HCT116 (cell line): ENCODE data around the gene DHRS7B. TPM values are rescaled to one million over a fixed set of nuclear protein-coding genes. Genes with fewer than 3 reads are reported as not detected.

Experiments used
- ATAC-seq: fragments of 200-7000 bp; cut with Tn5 transposase; 2 replicates; pipeline ENCODE4 v1.9.1; 2020; ENCODE audit warnings: mild to moderate bottlenecking, moderate library complexity
- BruUV-seq: library from RNA; stranded (reverse); fragments of 400-500 nt; replicated peaks from 2 replicates; lab custom pipeline; 2021; lab: Mats Ljungman, UMichigan
- CTCF ChIA-PET: fragments of 300-600 bp; sonication (Branson Sonifier 250); formaldehyde crosslinking; loops from one replicate; lab custom pipeline; 2021; ENCODE audit warnings: antibody characterized with exemption; lab: Charles Lee
- POLR2A ChIA-PET: fragments of 300-600, 350-600 bp; sonication (Branson Sonifier 250); formaldehyde crosslinking; loops from one replicate; lab custom pipeline; 2021; ENCODE audit warnings: antibody characterized with exemption; lab: Charles Lee
- RAD21 ChIA-PET, 2 experiments: fragments of 300-600 bp; sonication (Branson Sonifier 250); formaldehyde crosslinking; loops; one replicate each; lab custom pipeline; 2023; ENCODE audit warnings: low total read pairs in 2 of 2; ENCODE audit not compliant: uncharacterized antibody in 2 of 2, unreplicated experiment in 2 of 2, low non-redundant PET in 1 of 2; lab: Charles Lee
- DNase-seq: peaks from one replicate; pipeline ENCODE4 v3.0.0-alpha.2; 2010; ENCODE audit warnings: low read depth, low spot score
- H2AFZ ChIP-seq: fragments of 200-600 bp; shearing (Covaris generic), sonication (generic); 2 replicates; pipeline ENCODE4 v1.6.1; 2017; ENCODE audit warnings: low read depth, mixed run types, mixed read lengths, antibody characterized with exemption, low read length; ENCODE audit not compliant: poor library complexity, severe bottlenecking
- H3K27ac ChIP-seq: 2 replicates; pipeline ENCODE4 v1.5.1; 2012; ENCODE audit warnings: low read depth, low read length
- H3K27me3 ChIP-seq: fragments of 200-600 bp; sonication (generic); 2 replicates; pipeline ENCODE4 v1.6.1; 2016; ENCODE audit warnings: mixed run types, low read length, mixed read lengths; ENCODE audit not compliant: insufficient read depth
- H3K36me3 ChIP-seq, 2 experiments: fragments of 200-500 bp in 1 of 2; fragments of 200-600 bp in 1 of 2; sonication (Bioruptor generic) in 1 of 2; sonication (generic) in 1 of 2; 2 replicates each; pipeline versions ENCODE4 v1.5.1 to v1.6.1; 2014 to 2016; ENCODE audit warnings: low read length in 2 of 2, inconsistent platforms in 1 of 2, mixed read lengths in 1 of 2, mixed run types in 1 of 2; ENCODE audit not compliant: insufficient read depth in 2 of 2, control insufficient read depth in 1 of 2
- H3K4me1 ChIP-seq, 2 experiments: fragments of 200-600 bp in 1 of 2; sonication (generic) in 1 of 2; 2 replicates each; pipeline versions ENCODE4 v1.5.1 to v1.6.1; 2012 to 2017; ENCODE audit warnings: low read length in 2 of 2, inconsistent platforms in 1 of 2, mild to moderate bottlenecking in 1 of 2, mixed read lengths in 1 of 2, mixed run types in 1 of 2, moderate library complexity in 1 of 2; ENCODE audit not compliant: insufficient read depth in 2 of 2, control insufficient read depth in 1 of 2
- H3K4me2 ChIP-seq: fragments of 200-600 bp; sonication (generic); 2 replicates; pipeline ENCODE4 v1.6.1; 2017; ENCODE audit warnings: mixed run types, low read length, mixed read lengths
- H3K4me3 ChIP-seq, 2 experiments: fragments of 200-600 bp in 1 of 2; sonication (generic) in 1 of 2; replicated peaks in 1 of 2; 2 replicates each; pipeline ENCODE4 v1.5.1; 2011 to 2016; ENCODE audit warnings: low read length in 2 of 2, control low read depth in 1 of 2, low read depth in 1 of 2, mild to moderate bottlenecking in 1 of 2, mixed read lengths in 1 of 2, mixed run types in 1 of 2
- H3K79me2 ChIP-seq: fragments of 200-600 bp; sonication (generic); 2 replicates; pipeline ENCODE4 v1.6.1; 2017; ENCODE audit warnings: mild to moderate bottlenecking, mixed run types, low read length, moderate library complexity, mixed read lengths; ENCODE audit not compliant: insufficient read depth
- H3K9ac ChIP-seq: fragments of 200-600 bp; sonication (generic); 2 replicates; pipeline ENCODE4 v1.6.1; 2016; ENCODE audit warnings: low read length, mixed read lengths
- H3K9me2 ChIP-seq: fragments of 200-600 bp; sonication (generic), shearing (Covaris generic); 2 replicates; pipeline ENCODE4 v1.6.1; 2017; ENCODE audit warnings: mixed run types, mild to moderate bottlenecking, moderate library complexity; ENCODE audit not compliant: insufficient read depth
- H3K9me3 ChIP-seq, 2 experiments: fragments of 200-500 bp in 1 of 2; fragments of 200-600 bp in 1 of 2; sonication (Bioruptor generic) in 1 of 2; sonication (generic) in 1 of 2; 2 replicates each; pipeline ENCODE4 v1.6.1; 2014 to 2017; ENCODE audit warnings: low read length in 2 of 2, mixed read lengths in 2 of 2, inconsistent platforms in 1 of 2, low read depth in 1 of 2, mild to moderate bottlenecking in 1 of 2, mixed run types in 1 of 2, moderate library complexity in 1 of 2; ENCODE audit not compliant: control insufficient read depth in 1 of 2, insufficient read depth in 1 of 2
- H4K20me1 ChIP-seq: fragments of 200-600 bp; sonication (generic), shearing (Covaris generic); 2 replicates; pipeline ENCODE4 v1.6.1; 2017; ENCODE audit warnings: mixed run types, mild to moderate bottlenecking, moderate library complexity; ENCODE audit not compliant: insufficient read depth
- CBX3 ChIP-seq: IDR thresholded peaks from 2 replicates; pipeline ENCODE4 v1.6.1; 2012; ENCODE audit warnings: low read depth
- CEBPB ChIP-seq: IDR thresholded peaks from 2 replicates; pipeline ENCODE4 v1.6.1; 2012; ENCODE audit warnings: low read depth
- CTCF ChIP-seq, 3 experiments: fragments of 200-600 bp in 1 of 3; sonication (generic) in 1 of 3; IDR thresholded peaks in 2 of 3; conservative IDR thresholded peaks in 1 of 3; 2 replicates each; pipeline ENCODE4 v1.5.1; 2012 to 2017; ENCODE audit warnings: low read depth in 2 of 3, low read length in 2 of 3, antibody characterized with exemption in 1 of 3, borderline replicate concordance in 1 of 3, control low read depth in 1 of 3, mild to moderate bottlenecking in 1 of 3, mixed read lengths in 1 of 3, mixed run types in 1 of 3, moderate library complexity in 1 of 3; ENCODE audit not compliant: insufficient read depth in 1 of 3
- EGR1 ChIP-seq: IDR thresholded peaks from 2 replicates; pipeline ENCODE4 v1.6.1; 2012; ENCODE audit warnings: low read depth
- POLR2AphosphoS5 ChIP-seq: IDR thresholded peaks from 2 replicates; pipeline ENCODE4 v1.6.1; 2011; ENCODE audit warnings: mild to moderate bottlenecking, low read depth, low read length, moderate library complexity
- RAD21 ChIP-seq: IDR thresholded peaks from 2 replicates; pipeline ENCODE4 v1.6.1; 2012; ENCODE audit warnings: low read depth, mild to moderate bottlenecking
- SP1 ChIP-seq: IDR thresholded peaks from 2 replicates; pipeline ENCODE4 v1.6.1; 2012; ENCODE audit warnings: low read depth
- YY1 ChIP-seq: IDR thresholded peaks from 2 replicates; pipeline ENCODE4 v1.6.1; 2011; ENCODE audit warnings: low read length, low read depth, moderate library complexity, mild to moderate bottlenecking; ENCODE audit not compliant: insufficient replicate concordance; ENCODE audit errors: extremely low read depth
- ZNF274 ChIP-seq: fragments of 200-500 bp; sonication (Bioruptor generic); IDR thresholded peaks from 2 replicates; pipeline ENCODE4 v1.6.1; 2014; ENCODE audit warnings: mild to moderate bottlenecking, low read depth, low read length, inconsistent platforms
- intact Hi-C: fragments of 100-400 bp; cut with micrococcal nuclease; formaldehyde crosslinking; loops from 2 replicates; pipeline ENCODE4 v1.10.0; 2022
- total RNA-seq: library from RNA; stranded (reverse); gene quantifications from one replicate; pipeline ENCODE4 v1.2.1, GENCODE V29; 2021; ENCODE audit not compliant: unreplicated experiment
- TF ChIP-seq, protein P1 (sequence below): IDR thresholded peaks from 2 replicates; pipeline ENCODE4 v1.6.1; 2012
- TF ChIP-seq, protein P2 (sequence below): IDR thresholded peaks from 2 replicates; pipeline ENCODE4 v1.6.1; 2011; ENCODE audit warnings: mild to moderate bottlenecking, low read length, moderate library complexity; ENCODE audit not compliant: insufficient replicate concordance; ENCODE audit errors: extremely low read depth

DHRS7B gene
- total RNA-seq, 1 experiment from 2014 or later = 19.6 TPM

DNA sequence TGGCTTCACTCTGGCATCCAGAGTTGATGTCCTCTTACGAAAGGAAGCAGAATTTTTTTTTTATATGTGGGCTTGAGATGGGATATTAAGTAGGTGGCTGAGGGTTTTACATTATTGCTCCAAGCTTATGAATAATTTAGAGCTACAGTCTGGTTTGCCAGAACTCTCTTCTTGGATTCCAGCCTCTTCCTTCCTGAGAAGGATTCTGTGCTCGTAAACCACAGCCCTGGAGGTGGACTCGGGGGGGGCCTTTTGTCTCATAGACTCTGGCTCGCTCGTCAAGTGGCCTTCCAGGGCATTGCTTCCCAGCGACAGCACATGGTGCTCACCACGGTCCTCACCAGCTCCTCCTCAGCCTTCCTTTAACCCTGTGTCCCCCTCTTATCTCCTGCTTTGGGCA, 44.0 kb downstream of the DHRS7B start (continued):
- no peak for TF ChIP-seq RAD21
- TF ChIP-seq EGR1 = no peak

DNA sequence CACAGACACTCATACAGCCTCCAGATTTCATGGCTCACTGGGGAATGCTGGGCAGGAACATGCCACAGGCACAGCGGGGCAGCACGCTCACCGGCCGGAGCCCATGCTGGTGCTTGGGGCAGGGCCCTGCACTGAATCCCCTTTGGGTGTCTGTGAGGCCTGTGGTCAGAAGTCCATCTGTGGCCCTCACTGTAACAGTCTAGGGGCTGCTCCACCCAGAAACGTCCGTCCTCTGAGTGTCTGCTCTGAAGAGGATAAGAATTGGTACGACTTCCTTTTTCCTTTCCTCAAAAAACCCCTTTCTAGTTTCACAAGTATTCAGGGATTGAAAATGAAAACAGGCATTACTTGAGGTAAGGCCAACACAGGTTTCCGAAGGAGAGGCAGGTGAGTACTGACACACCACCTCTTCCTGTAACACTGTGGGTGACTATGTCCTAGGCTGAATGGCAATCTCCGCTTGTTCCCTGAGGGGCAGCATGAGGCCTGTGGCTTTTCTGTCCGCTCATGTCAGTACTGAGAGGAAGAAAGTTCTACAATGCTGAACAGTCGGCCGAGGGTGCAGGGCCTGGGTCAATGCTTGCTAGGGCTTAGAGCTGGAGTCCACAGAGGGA, 44.7 kb downstream of the DHRS7B start:
- H2AFZ ChIP-seq = no peak overlapping the region
- no peaks in the 10 kb centered on the region for H3K9me2 ChIP-seq
- no peak overlapping the region for H3K27ac ChIP-seq
- CTCF ChIA-PET = no interaction called here
- RAD21 ChIA-PET = no interaction called here
- H3K4me2 ChIP-seq = no peak overlapping the region
- H4K20me1 ChIP-seq = no peaks in the 10 kb centered on the region
- TF ChIP-seq, protein P1, sequence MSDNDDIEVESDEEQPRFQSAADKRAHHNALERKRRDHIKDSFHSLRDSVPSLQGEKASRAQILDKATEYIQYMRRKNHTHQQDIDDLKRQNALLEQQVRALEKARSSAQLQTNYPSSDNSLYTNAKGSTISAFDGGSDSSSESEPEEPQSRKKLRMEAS = no peak
- no peak for TF ChIP-seq YY1
- TF ChIP-seq CBX3 = no peak
- no peak for TF ChIP-seq POLR2AphosphoS5
- TF ChIP-seq, protein P2, sequence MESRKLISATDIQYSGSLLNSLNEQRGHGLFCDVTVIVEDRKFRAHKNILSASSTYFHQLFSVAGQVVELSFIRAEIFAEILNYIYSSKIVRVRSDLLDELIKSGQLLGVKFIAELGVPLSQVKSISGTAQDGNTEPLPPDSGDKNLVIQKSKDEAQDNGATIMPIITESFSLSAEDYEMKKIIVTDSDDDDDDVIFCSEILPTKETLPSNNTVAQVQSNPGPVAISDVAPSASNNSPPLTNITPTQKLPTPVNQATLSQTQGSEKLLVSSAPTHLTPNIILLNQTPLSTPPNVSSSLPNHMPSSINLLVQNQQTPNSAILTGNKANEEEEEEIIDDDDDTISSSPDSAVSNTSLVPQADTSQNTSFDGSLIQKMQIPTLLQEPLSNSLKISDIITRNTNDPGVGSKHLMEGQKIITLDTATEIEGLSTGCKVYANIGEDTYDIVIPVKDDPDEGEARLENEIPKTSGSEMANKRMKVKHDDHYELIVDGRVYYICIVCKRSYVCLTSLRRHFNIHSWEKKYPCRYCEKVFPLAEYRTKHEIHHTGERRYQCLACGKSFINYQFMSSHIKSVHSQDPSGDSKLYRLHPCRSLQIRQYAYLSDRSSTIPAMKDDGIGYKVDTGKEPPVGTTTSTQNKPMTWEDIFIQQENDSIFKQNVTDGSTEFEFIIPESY = no peak
- no peak for TF ChIP-seq EGR1
- TF ChIP-seq SP1 = no peak
- TF ChIP-seq CTCF (IDR thresholded peaks at IDR 0.05 in 2 of 3, conservative IDR thresholded peaks at IDR 0.05 in 1 of 3; ENCODE audit: borderline replicate concordance in 1 of 3, insufficient read depth in 1 of 3, low read depth in 2 of 3, low read length in 2 of 3) = no peak
- no peak for TF ChIP-seq CEBPB
- no peak for TF ChIP-seq ZNF274
- TF ChIP-seq RAD21 = no peak
- BruUV-seq = no TSS peak
- peaks cover 4% of the 10 kb centered on the region; the same call in 1 of the 2 replicates for H3K79me2 ChIP-seq
- ATAC-seq (no peak), DNase-seq (no peak)
- intact Hi-C loops = no loop called here
- no peaks in the 10 kb centered on the region for H3K9me3 ChIP-seq
- POLR2A ChIA-PET = no interaction called here
- no peaks in the 10 kb centered on the region for H3K4me1 ChIP-seq
- no peak overlapping the region for H3K9ac ChIP-seq
- no peaks in the 10 kb centered on the region for H3K36me3 ChIP-seq
- no peaks in the 10 kb centered on the region for H3K27me3 ChIP-seq
- H3K4me3 ChIP-seq = no peak overlapping the region
